HG02852 (cell line): ENCODE results near the gene SORCS2.

ENCODE experiments used
- ATAC-seq: cut with Tn5 transposase; IDR thresholded peaks from one replicate; pipeline ENCODE4 v1.9.1; 2021; ENCODE audit warnings: mild to moderate bottlenecking, moderate library complexity; ENCODE audit not compliant: unreplicated experiment

SORCS2 gene

DNA sequence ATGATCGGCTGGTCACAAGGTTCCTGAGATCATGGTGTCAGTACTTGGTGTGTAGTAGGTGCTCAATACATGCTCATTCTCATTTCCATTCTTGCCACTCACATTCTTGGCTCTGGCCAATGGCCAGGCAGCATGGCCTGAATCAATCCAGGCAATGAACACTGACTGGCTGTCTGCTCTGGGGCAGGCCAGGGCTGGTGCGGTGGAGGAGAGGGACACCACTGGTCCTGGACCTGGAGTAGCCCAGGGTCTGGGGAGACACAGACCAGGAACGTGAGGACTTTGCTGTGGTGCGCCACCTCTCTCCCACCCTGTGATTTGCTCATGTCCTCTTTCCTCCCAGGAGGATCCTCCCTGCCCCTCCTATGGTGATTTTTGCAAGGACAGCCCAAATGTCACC is 122.9 kb downstream of the SORCS2 start:
- no peak for ATAC-seq

DNA sequence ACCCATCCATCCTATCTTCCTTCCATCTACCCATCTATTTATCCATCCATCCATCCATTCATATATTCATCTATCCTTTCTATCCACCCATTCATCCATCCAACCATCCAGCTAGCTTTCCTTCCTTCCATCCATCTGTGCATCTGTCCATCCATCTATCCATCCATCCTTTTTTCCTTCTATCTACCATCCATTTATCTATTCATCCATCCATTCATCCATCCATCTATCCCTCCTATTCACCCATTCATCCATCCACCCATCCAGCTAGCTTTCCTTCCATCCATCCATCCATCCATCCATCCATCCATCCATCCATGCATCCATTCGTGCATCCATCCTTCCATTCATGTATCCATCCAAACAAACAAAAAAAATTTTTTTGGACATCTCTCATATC is 123.6 kb downstream of the SORCS2 start:
- no peak for ATAC-seq

DNA sequence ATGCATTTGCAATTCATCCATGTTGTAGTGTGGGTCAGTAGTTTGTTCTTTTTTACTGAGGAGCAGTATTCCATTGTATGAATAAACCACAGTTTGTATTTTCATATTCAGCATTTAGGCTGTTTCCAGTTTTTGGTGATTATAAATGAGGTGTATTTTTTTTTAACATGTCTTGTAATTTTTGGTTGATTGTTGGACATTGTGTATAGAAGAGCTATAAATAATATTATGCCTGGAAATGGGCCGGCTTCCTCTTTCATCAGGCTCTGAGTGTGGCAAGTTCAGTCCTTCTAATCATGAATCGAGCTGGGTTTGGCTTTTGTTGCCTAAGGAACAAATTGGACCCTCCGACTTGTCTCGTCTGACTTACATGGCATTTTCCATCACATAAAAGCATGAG is 126.7 kb downstream of the SORCS2 start:
- no peak for ATAC-seq

DNA sequence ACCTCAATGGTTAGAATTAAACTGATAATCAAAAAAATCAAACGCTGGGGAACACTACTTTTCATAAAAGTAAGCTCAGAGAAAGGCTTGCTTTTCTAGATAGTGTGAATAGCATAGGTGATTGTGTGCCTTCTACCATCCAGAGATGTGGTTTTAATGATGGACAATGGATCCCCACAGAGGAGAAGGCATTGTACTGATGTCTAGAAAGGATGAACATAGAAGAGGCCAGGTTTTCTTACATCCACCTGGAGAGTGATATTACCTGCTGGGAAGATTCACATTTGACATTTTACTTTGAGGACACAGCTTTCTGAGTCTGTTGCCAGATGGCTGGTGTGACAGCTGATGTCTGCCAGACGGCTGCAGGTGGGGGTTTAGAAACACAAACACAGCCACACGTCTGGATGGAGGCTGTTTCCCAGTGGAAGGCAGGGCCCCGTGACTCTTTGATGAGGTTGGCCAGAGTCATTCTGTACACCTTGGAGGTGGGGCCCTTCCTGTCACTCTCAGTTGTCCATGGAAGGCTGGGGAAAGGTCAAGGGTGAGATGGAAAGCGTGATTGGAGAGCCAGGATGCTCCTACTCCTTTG is 128.0 kb downstream of the SORCS2 start:
- ATAC-seq: no peak

DNA sequence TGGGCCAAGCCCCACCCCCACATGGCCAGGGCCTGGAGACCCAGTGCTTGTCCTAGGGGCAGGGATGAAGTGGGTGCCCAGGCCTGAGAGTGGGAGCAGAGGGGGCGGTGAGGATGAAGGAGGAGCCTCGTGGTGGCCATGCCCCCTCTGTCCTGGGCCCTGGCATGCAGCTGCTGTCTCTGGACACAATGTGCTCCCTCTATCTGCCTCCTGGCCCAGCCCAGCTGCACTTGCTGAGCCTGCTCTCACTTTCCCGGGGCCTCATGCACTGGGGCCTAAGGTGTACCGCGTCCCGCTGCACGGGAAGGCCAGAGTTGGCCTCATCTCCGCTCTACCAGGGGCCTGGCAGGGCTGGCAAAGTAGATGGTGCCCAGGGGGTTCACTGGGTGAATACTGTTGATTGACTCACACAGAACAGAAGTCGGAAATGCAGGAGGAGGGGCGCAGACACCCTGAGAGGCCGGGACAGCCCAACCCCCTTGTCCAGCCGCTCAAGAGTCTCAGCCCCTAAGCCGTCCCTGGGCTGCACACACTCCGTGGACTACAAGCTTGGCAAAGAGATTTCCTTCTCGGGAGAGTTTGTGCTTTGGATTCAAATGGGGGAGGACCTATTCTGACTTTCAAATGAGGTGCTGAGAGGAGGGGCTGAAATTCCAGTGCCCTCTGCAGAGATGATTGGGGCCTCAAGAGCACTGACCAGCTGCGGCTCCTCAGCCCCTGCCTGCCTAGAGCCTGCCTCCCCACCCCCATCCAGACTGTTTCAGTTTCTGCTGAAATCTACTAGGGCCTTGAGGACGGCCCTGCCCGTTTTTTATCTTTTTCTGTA is 130.0 kb downstream of the SORCS2 start:
- ATAC-seq: no peak

DNA sequence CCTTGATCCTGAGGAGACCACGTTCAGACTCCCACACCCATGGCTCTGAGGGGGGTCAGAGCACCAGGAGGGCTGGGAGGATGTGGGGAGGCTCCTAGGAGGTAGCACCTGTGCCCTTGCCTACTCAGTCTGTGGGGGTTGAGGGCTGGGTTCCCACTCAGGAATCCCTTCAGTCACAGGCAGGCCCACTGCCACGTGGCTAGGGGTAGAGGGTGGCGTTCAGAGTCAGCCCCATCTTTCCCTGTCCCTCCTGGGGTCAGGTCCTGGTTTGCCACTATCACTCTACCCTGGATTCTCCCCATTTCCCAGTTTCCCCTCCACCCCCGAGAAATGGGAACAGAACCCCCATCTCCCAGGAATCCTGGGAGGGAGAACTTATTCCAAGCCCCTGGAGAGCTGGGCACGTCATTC is 131.1 kb downstream of the SORCS2 start:
- ATAC-seq: no peak

DNA sequence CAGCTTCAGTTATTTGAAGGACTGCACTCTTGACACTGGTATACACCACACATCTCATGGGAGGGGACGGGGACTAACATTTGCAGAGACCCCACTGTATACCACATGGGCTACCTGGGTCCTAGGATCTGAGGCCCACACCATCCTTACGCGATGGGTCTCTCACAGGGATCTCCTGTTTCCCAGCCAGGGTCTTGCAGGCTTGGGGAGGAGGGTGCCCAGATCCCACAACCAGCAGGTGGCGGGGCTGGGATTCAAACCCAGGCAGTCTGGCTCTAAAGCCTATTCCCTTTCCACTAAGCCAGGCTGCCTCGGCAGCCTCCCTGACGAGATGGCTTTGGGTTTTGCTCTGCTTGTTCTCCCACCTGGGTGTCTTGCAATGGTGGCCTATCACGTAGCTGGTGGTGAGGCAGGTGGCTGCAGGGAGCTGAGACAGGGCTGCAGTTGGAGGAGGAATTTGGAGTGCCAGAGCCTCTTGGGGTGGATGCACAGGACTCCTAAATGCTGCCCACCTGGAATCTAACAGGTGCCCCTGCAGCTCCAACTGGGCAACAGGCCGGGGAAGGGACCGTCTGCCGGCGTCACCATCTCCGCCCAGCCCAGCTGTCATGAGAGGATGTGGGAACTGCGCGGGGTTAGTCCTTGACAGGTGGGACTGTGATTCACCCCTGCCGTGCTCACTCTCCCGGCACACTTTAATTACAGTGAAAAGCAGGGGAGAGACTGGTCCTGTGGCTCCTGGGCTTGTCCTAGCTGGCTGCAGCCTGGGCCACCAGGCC is 131.7 kb downstream of the SORCS2 start:
- no peak for ATAC-seq

DNA sequence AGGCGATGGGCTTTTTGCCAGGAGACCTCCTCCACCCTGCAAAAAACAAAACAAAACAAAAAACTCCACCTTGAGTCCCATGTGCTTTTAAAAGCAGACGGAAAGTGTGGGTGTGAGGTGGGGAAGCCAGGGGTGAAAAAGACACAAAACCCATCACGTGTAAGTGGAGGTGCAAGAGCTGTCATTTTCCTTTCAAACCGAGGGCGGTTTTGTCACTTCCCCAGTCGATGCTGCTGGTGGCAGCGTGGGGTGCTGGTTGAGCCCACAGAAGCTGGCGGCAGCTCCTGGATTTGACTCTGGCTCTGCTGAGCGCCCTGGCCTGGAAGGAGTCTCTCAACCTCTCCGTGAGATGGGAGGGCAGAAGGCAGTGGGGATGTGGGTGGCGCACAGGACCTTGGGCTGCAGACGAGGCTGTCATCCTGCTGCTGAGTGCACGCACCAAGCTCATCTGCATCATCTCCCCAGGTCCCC is 132.3 kb downstream of the SORCS2 start:
- no peak for ATAC-seq

DNA sequence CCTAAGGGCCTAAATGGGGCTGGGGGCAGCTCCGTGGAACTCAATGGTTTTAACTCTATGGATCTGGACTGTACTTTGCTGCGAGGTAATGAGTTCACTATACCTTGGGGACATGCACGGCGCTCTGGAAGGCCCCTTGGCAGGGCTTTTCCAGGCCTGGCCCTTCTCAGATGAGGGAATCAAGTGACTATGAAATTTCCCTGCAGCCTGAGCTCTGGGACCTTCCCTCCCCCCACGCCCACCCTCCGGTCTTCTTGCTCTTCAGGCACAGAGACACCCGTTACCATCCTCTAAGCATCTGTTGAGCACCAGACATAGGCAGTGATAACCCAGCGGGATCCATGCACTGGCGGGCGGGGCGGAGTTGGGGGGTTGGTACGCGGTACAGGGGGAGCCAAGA is 133.2 kb downstream of the SORCS2 start:
- no peak for ATAC-seq

DNA sequence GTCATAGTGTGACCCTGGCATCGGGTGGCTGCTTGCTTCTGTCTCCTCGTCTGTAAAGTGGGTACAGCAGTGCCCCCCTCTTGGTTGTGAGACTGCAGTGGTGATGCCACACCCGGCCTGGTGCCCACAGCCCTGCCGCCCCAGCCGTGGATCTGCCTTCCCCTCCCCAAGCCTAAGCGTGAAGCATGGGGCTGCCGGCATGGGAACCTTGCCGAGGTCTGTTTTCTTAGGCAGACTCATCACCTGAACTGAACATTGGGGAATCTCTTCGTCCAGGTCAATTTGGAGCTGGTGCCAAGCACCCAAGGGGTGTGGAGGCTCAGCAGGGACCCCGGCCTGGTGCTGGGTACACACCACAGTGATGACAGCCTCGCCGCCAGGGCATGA is 134.0 kb downstream of the SORCS2 start:
- no peak for ATAC-seq

DNA sequence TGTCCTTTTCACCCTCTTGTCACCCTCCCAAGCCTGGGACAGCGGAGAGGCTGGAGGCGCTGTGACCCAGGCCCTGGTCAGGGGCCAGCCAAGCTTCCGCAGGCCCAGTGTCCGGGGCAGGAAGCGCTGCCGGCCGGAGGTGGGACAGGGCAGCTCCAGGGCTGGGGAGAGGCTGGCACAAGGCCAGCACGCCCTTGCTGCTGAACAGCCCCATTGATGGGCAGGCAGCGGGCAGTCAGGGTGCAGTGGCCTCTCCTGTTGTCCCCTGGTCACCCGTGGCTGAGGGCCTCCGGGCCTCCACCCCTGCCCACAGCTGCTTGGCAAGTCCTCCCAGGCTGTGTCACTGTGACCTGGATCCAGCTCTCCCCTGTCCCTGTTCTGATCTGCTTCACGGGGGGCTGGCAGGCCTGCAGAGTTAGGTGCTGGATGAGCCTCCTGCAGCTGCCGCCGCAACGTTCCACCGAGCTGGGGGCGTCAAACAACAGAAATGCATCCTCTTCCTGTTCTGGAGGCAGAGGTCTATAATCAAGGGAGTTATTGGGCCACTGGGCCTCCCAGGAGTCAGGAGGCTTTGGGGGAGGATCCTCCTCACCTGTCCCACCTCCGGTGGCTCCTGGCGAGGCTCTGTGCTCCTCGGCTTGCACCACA is 134.5 kb downstream of the SORCS2 start:
- no peak for ATAC-seq

DNA sequence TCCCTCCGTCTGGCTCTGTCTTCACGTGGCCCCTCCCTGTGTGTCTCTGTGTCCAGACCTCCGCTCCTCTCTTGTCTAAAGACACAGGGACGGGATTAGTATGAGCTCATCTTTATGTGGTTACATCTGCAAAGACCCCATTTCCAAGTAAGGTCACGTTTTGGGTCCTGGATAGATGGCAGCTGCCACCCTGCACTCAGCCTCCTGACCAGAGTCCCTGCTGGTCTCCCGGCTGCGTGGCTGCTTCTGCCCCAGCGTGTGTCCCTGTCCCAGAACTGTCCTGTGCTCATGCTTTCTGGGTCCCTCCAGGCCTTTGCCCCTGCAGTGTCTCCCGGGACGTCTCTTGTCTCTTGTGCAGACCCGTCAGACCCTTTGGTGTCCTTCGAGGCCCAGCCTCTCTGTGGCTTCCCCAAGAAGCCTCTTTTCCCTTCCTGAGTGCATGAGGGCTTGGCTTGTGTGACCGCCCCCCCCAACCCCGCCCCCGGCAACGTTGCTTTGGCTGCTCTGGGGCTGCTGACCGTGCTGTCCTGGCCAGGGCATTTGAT is 135.1 kb downstream of the SORCS2 start:
- ATAC-seq: no peak

DNA sequence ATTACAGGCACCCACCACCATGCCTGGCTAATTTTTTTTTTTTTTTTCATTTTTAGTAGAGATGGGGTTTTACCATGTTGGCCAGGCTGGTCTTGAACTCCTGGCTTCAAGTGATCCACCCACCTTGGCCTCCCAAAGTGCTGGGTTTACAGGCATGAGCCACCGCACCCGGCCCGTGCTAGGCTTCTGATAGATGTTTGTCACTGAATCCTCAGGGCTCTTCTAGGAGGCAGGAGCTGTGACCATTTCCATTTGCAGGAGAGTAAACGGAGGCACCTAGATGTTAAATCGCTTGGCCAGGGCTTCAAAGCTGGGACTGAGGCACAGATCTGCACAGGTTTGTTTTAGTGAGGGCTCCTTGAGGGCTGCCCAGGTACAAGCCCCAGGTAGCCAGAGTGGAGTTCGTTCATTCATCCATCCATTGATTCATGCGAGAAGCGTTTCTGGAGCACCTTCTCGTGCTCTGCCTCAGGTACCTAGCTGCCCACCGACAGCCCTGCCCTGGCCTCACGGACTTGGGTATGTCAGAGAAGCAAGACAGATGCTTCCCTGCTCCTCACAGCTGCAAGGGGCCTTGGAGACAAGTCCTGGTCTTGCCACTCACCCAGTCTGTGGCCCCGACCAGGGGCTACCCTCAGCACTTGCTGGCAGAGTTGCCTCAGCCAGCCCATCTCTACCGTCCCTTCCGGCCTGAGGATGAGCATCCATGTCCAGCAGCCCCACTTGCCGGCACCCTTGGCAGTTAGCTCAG is 136.0 kb downstream of the SORCS2 start:
- ATAC-seq: no peak

DNA sequence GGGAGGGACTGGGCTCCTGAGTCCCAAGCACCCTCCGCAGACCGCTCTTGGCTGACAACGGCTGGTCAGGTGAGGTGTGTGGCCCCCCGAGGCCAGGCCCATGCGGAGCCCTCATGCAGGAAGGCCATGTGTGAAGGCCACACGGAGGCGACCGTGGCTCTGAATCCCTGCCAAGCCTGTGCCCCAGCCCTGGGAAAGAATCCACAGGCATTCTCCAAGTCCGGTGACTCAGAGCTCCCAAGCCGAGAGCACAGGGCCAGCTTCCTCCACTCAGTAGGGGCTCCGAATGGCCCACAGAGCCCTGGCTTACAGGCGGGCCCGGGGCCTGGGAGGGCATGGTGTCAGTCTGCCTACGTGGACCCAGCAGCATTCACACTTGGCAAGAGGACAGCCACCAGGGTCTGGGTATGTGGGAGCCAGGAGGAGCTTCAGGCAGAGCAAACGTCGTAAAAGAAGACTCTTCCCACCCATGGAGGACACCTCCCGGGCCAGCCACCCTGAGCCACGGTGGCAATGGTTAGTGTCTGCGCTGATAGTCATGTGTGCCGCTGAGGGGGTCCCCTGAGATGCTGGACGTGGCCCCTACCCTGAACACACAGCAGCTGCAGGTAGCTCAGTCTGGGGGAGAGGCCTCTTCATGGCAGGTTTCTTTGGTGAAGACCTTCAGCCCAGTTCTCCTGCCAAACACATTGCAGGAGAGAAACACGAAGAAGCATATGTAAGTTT is 136.7 kb downstream of the SORCS2 start:
- no peak for ATAC-seq

DNA sequence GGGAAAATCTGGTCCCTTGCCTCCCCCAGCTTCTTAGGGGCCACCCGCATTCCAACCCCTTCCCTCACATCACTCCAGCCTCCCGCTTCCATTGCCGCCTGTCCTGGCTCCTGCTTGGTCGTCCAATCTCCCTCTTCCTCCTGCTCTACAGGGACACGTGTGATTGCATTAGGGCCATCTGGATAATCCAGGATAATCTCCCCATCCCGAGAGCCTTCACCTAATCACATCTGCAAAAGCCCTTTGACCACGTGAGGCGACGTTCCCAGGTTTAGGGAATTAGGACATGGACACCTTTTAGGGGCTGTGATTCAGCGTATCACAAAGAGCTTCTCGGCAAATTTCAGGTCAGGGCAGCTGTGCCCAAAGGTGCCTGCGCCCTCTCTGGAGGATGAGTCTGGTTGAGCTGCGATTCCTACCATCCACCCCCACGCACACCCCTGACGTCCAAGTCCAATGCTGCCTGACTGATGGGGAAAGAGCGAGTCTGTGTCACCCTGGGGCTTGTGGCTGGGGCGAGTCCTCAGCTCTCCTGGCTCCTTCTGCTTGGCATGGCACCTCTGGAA is 137.8 kb downstream of the SORCS2 start:
- no peak for ATAC-seq

DNA sequence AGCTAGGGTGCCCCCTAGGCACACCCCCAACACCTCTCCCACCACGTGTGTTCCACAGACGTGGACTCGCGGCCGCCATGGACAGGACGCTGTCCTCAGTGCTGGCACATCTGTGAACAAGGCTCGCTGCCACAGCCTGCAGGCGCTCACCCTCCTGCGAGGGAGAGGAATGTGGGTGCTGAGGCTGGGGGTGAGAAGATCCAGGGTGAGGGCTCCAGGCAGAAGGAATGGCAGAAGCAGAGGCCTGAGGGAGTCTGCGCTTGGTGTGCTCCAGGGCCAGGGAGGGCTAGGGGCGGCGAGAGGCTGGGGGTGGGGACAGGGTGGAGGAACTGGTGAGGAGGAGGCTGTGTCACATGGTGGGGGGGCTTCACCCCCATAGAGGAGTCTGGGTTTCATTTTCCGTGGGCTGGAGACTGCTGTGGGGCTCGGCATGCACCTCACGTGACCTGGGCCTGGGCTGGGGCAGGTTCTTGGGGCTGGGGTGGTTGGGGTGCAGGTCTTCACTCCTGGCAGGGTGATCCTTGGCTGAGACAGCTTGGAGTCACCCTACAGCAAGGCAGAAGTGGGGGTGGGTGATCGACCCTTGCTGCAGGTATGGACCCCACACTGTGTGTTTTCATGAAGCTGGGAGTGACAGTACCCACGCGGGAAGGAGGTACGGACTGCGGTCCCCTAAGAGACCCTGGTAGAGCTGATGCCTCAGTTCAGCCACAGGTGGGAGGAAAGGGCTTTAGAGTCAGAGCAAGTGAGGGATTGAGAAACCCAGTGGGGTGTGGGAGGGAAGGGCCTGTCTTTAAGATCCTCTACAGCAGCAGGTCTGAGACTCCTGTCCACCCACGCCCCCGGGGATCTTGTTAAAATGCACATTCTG is 138.7 kb downstream of the SORCS2 start:
- ATAC-seq: no peak

DNA sequence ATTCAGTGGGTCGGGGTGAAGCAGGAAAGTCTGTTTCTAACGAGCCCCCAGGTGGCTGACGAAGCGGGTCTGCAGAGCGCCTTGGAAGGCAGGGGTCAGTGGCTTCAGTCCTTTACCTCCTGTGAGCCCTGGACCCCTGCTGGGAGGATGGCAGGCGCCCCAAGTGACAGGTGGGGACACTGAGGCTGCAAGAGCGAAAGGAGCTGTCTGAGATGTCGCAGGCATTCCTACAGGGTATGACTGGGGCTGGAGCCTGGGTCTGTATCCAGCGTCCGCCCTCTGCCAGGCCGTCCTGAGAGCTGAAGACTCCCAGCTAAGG is 139.3 kb downstream of the SORCS2 start:
- no peak for ATAC-seq

DNA sequence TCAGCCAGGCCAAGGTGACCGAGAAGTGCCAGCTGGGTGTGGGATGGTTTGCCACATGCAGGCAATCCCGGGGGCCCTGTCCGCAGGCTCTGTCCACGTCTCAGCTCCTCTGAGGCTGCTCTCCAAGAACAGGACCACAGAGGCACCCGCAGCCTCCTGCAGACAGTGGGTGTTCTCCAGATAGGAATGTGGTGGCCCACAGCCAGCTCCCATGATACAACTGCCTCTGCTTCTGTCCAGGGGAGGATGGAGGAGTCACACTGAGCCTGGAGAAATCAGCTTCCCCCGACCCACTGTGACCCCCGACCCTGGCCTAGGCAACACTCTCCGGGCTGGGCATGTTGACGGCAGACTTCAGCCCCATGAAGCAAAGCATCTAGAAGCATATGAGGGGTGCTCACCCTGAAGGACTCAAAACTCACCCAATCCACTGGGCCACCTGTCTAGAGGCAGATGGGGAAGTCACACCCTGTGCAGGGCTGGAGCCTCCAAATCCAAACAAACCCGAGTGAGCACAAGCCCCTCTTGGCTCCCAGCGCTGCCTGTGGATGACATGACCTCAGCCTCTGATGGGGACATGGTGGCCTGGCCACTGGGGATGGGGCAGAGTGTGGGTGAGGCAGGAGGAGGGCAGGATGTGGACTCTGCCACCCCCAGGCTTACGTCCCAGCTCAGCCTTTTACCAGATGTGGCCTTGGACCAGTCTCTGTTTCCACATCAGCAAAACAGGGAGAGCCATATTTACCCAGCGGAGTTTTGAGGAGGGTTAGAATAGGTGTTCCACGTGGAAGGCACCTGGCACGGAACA is 140.1 kb downstream of the SORCS2 start:
- ATAC-seq: no peak
